Ammon's horn (tissue), 1 donor: ENCODE measurements around the gene EPB41L3.
A peak's percentile ranks its signal among the peaks of the same experiment; 100 is the strongest.
"Not testable (repeated sequence)": the region's sequence is repeated elsewhere in the genome, so short reads cannot be mapped to it uniquely, and the experiment has no call there.

Experiments used
- DNase-seq: peaks from one replicate; pipeline ENCODE4 v3.0.0-alpha.2; 2016; ENCODE audit warnings: low spot score

Gene EPB41L3

GRCh38 chr18:5543773-5544389 lies at the start of gene EPB41L3:
EPB41L3 (minus strand) TSS chr18:5543997; CDS start chr18:5489183, 54,814 bp downstream.
- peak; percentile 43 for DNase-seq

- DNase-seq = no peak
Observed at GRCh38 chr18:5588529-5588928, 44.7 kb upstream of the EPB41L3 start.

GRCh38 chr18:5585653-5586052 lies 41.9 kb upstream of the EPB41L3 start:
- no peak for DNase-seq

- DNase-seq = no peak
Observed at GRCh38 chr18:5584746-5585417, 41.1 kb upstream of the EPB41L3 start.

- DNase-seq = no peak
Observed at GRCh38 chr18:5582849-5583681, 39.3 kb upstream of the EPB41L3 start.

- no peak for DNase-seq
Observed at GRCh38 chr18:5582076-5582475, 38.3 kb upstream of the EPB41L3 start.

GRCh38 chr18:5574843-5575242 lies 31.0 kb upstream of the EPB41L3 start:
- DNase-seq = no peak

- DNase-seq = no peak
Observed at GRCh38 chr18:5571666-5572065, 27.9 kb upstream of the EPB41L3 start.

- DNase-seq = not testable (repeated sequence)
Observed at GRCh38 chr18:5570613-5571012, 26.8 kb upstream of the EPB41L3 start.

GRCh38 chr18:5568416-5568815 lies 24.6 kb upstream of the EPB41L3 start:
- no peak for DNase-seq

- DNase-seq = no peak
Observed at GRCh38 chr18:5558851-5559250, 15.1 kb upstream of the EPB41L3 start.

GRCh38 chr18:5556310-5556974 lies 12.6 kb upstream of the EPB41L3 start:
- peak; percentile 31 for DNase-seq

GRCh38 chr18:5554629-5555028 lies 10.8 kb upstream of the EPB41L3 start:
- no peak for DNase-seq

GRCh38 chr18:5546660-5547059 lies 2.9 kb upstream of the EPB41L3 start:
- DNase-seq = peak; percentile 83

GRCh38 chr18:5543036-5543680 lies 639 bp downstream of the EPB41L3 start:
- DNase-seq = no peak

GRCh38 chr18:5542515-5543035 lies 1.2 kb downstream of the EPB41L3 start:
- DNase-seq = no peak

- DNase-seq = no peak
Observed at GRCh38 chr18:5541644-5542043, 2.2 kb downstream of the EPB41L3 start.

- no peak for DNase-seq
Observed at GRCh38 chr18:5539391-5539790, 4.4 kb downstream of the EPB41L3 start.

GRCh38 chr18:5538544-5538943 lies 5.3 kb downstream of the EPB41L3 start:
- no peak for DNase-seq

GRCh38 chr18:5537860-5538259 lies 5.9 kb downstream of the EPB41L3 start:
- DNase-seq = no peak

- DNase-seq = no peak
Observed at GRCh38 chr18:5534845-5535244, 9.0 kb downstream of the EPB41L3 start.

- DNase-seq = no peak
Observed at GRCh38 chr18:5532066-5532465, 11.7 kb downstream of the EPB41L3 start.
